Tibial nerve (tissue), 4 donors: ENCODE measurements around the gene HRH4. TPM values are rescaled to one million over a fixed set of nuclear protein-coding genes. Genes with fewer than 3 reads are reported as not detected.

ENCODE experiments used
- DNase-seq, 2 donors: peaks; one replicate each; pipeline ENCODE4 v3.0.0-alpha.2; 2019; ENCODE audit warnings: low spot score in 2 of 2
- H3K27ac ChIP-seq, 4 donors: fragments of 200-600 bp; sonication (generic) in 3 of 4; one replicate each; pipeline ENCODE4 v1.5.1; 2017 to 2019; ENCODE audit warnings: mild to moderate bottlenecking in 1 of 4
- H3K27me3 ChIP-seq, 2 donors: fragments of 200-600 bp; sonication (generic) in 1 of 2; one replicate each; pipeline versions ENCODE4 v1.5.1 to v1.6.0; 2017 to 2019
- H3K36me3 ChIP-seq, 3 donors: fragments of 200-600 bp; sonication (generic); one replicate each; pipeline ENCODE4 v1.5.1; 2018 to 2019
- H3K4me1 ChIP-seq, 4 donors: fragments of 200-600 bp; sonication (generic) in 3 of 4; one replicate each; pipeline ENCODE4 v1.5.1; 2017 to 2019
- H3K4me3 ChIP-seq, 4 donors: fragments of 200-600 bp; sonication (generic) in 3 of 4; one replicate each; pipeline ENCODE4 v1.5.1; 2017 to 2019; ENCODE audit warnings: mild to moderate bottlenecking in 1 of 4, moderate library complexity in 1 of 4
- H3K9me3 ChIP-seq, 4 donors: fragments of 200-600 bp; sonication (generic) in 3 of 4; one replicate each; pipeline ENCODE4 v1.5.1; 2017 to 2019
- EP300 ChIP-seq, 2 donors: sonication (generic); formaldehyde crosslinking; IDR thresholded peaks; one replicate each; pipeline ENCODE4 v1.6.1; 2017; ENCODE audit warnings: antibody characterized with exemption in 2 of 2, mild to moderate bottlenecking in 1 of 2
- POLR2A ChIP-seq, 2 donors: fragments of 450-650 bp; IDR thresholded peaks; one replicate each; pipeline ENCODE4 v1.6.1; 2017; ENCODE audit warnings: antibody characterized with exemption in 2 of 2, mild to moderate bottlenecking in 2 of 2, moderate library complexity in 2 of 2
- WGBS, 2 donors: methylation state at CpG; one replicate each; pipeline ENCODE4 v1.1.5; 2018; 5-methylcytosine and 5-hydroxymethylcytosine counted together
- total RNA-seq, 4 donors: library from RNA; depleted of rRNA; stranded (reverse); fragments of >200 nt; gene quantifications; one replicate each; pipeline ENCODE4 v1.1.0, GENCODE V29; 2016
- TF ChIP-seq, protein P1 (sequence below), 5 experiments: fragments of 200-600 bp in 3 of 5; fragments of 450-650 bp in 2 of 5; sonication (generic) in 3 of 5; IDR thresholded peaks; one replicate each; pipeline ENCODE4 v1.5.1; 2016 to 2019; ENCODE audit warnings: antibody characterized with exemption in 5 of 5, mild to moderate bottlenecking in 3 of 5, moderate library complexity in 2 of 5

Gene HRH4
- total RNA-seq, 4 donors from 2014 or later, result 0.60 TPM; not detected in 3

DNA sequence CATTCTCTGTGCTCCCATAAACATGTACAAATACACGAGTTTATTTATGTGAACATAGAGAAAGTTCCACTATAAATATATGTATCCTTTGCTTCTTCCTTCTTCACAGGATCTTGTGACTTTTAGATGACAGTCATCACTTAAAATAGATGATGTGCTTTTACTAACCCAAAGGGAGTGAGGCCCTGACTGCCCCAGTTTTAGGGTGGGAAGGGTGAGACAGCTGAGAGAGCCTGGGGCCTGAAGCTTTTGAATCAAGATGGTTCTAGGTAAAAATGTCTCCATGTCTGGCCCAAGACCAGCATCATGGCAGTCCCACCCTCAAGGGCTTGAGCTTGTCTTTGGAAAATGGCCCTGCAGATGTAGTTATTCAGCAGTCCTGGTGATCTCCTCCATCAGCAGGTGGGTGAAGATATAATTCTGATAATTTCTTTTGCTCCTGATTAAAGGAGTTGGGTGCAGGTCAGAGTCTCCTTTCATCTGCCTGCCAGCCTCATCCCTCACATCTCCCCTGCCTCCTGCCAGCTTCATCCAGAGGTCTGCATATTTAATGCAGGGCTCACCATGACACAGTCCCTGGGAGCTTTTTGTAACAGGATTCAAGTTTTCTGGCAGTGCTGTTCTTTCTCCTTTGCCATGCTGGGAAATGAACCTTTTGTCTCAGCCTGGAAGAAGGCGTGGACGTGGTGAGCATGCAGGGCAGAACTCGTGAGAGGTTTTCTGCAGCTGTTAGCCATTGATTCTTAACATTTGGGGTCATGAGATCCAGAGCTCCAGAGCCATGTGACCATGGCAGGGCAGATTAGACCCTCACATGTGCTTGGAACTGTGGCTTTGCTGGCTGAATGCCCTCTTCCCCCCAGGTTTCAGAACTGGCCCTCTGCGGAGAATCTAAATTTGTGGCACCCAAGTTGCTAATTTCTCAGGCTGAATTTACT lies 2.7 kb downstream of the HRH4 start:
- DNase-seq, result no peak
- H3K36me3 ChIP-seq, result peaks cover 0 to 8% (median 0%) of the 10 kb centered on the region in 3 donors
- no peak overlapping the region for H3K4me3 ChIP-seq
- H3K27ac ChIP-seq, result no peak overlapping the region
- TF ChIP-seq, protein P1, sequence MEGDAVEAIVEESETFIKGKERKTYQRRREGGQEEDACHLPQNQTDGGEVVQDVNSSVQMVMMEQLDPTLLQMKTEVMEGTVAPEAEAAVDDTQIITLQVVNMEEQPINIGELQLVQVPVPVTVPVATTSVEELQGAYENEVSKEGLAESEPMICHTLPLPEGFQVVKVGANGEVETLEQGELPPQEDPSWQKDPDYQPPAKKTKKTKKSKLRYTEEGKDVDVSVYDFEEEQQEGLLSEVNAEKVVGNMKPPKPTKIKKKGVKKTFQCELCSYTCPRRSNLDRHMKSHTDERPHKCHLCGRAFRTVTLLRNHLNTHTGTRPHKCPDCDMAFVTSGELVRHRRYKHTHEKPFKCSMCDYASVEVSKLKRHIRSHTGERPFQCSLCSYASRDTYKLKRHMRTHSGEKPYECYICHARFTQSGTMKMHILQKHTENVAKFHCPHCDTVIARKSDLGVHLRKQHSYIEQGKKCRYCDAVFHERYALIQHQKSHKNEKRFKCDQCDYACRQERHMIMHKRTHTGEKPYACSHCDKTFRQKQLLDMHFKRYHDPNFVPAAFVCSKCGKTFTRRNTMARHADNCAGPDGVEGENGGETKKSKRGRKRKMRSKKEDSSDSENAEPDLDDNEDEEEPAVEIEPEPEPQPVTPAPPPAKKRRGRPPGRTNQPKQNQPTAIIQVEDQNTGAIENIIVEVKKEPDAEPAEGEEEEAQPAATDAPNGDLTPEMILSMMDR (IDR thresholded peaks at IDR 0.05), result no peak
- TF ChIP-seq POLR2A (IDR thresholded peaks at IDR 0.05), result no peak
- no peak for TF ChIP-seq EP300 (IDR thresholded peaks at IDR 0.05)
- H3K9me3 ChIP-seq, result no peaks in the 10 kb centered on the region
- H3K4me1 ChIP-seq, result no peaks in the 10 kb centered on the region
- WGBS, 2 donors, result 72 to 75% methylated on average over 5 of the region's 5 CpGs
- H3K27me3 ChIP-seq, result no peaks in the 10 kb centered on the region

DNA sequence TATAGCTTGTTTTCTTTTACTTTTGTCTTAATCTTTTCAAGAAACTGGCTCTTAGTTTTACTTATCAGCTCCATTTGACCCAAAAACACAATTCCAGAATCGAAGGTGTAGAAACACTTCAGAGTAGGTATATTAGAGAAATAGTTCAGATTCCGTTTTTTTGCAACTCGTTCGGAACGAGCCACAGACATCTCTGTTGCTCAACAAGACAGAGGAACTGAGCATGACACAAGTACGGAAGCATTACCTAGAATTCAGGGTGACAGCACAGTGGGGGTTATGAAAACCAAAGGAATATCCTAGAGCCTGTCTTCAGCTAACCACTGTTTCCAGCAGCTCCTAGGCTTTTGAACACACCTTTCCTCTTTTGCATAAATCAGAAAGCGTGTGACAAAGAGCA lies 5.0 kb downstream of the HRH4 start:
- TF ChIP-seq EP300 (IDR thresholded peaks at IDR 0.05) (no peak), POLR2A (IDR thresholded peaks at IDR 0.05) (no peak)
- TF ChIP-seq, protein P1 (IDR thresholded peaks at IDR 0.05), result no peak
- 86 to 92% methylated on average over 7 of the region's 7 CpGs for WGBS, 2 donors
- no peaks in the 10 kb centered on the region for H3K4me1 ChIP-seq

DNA sequence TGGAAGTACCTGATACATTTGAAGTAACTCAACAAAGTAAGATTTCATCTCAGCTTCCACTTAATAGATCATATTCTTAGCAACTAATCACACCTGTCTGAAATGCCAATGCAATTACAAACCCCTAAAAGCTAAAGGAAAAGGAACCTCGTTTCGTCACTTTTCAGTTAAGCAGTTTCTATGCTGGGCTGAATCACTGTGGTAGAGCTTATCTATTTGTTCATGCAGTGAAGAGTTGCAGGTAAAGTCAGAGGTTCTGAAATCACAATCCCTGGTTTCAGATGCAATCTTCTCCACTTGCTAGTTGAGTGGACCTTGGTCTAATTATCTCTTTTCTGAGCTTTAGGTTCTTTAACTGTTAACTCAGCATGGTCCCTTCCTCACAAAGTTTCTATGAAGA lies 6.3 kb downstream of the HRH4 start:
- H3K27ac ChIP-seq, result no peak overlapping the region
- 81 to 96% methylated on average over 2 of the region's 2 CpGs for WGBS, 2 donors
- H3K9me3 ChIP-seq, result no peaks in the 10 kb centered on the region
- no peak overlapping the region for H3K4me3 ChIP-seq
- H3K4me1 ChIP-seq, result no peaks in the 10 kb centered on the region
- H3K36me3 ChIP-seq, result no peaks in the 10 kb centered on the region
- H3K27me3 ChIP-seq, result no peaks in the 10 kb centered on the region
- TF ChIP-seq POLR2A (IDR thresholded peaks at IDR 0.05) (no peak), EP300 (IDR thresholded peaks at IDR 0.05) (no peak)
- TF ChIP-seq, protein P1 (IDR thresholded peaks at IDR 0.05), result no peak
- DNase-seq, result no peak

More for the DNA sequence above, 5.0 kb downstream of the HRH4 start:
- Histone ChIP-seq H3K27me3 (no peaks in the 10 kb centered on the region), H3K36me3 (no peaks in the 10 kb centered on the region), H3K4me3 (no peak overlapping the region), H3K9me3 (no peaks in the 10 kb centered on the region), H3K27ac (no peak overlapping the region)
- no peak for DNase-seq

DNA sequence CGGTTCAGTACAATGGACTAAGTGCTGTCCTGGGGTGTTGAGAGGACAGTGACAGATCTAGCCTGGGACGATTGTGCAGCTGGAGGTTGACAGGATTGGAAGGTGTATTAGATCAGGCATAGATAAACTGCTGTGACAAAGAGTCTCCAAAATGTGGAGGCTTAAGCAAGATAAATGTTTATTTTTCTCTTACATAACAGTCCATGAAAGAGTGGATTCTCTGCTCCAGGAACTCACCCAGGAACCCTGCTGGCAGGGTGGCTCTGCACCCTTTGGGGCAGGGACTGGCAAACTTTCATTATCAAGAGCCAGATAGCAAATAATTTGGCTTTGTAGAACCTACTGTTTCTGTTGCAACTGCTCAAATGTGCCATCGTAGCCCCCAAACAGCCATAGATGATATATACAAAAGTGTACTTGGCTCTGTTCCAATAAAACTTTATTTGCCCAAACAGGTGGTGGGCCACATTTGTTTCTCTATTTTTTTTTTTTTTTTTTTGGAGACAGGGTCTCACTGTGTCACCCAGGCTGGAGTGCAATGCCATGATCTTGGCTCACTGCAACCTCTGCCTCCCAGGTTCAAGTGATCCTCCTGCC lies 9.7 kb downstream of the HRH4 start:
- TF ChIP-seq POLR2A (IDR thresholded peaks at IDR 0.05) (no peak), EP300 (IDR thresholded peaks at IDR 0.05) (no peak)
- TF ChIP-seq, protein P1 (IDR thresholded peaks at IDR 0.05), result no peak
- 78 to 87% methylated on average over 3 of the region's 3 CpGs for WGBS, 2 donors
- no peaks in the 10 kb centered on the region for H3K9me3 ChIP-seq

DNA sequence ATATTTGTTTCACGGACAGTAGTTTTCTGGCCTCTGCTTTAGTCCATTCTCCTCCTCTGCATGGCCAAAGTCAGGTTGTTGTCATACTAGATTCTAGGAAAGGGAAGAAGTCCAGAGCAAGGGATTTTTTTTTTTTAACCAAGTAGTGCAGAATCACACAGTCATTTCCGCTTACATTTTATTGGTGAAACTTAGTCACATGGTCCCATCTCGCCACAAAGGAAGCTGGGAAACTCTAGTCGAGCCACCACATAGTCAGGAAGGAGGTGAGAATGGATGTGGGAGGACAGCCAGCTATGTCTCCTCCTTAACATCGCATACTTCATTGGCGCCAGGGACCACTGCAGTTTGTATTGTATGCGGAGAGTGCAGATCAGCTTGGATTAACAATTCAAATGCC lies 10.4 kb downstream of the HRH4 start:
- Histone ChIP-seq H3K27me3 (no peaks in the 10 kb centered on the region), H3K4me3 (no peak overlapping the region), H3K27ac (no peak overlapping the region), H3K9me3 (no peaks in the 10 kb centered on the region), H3K36me3 (no peaks in the 10 kb centered on the region), H3K4me1 (no peaks in the 10 kb centered on the region)
- no peak for DNase-seq
- 92 to 95% methylated on average over 7 of the region's 7 CpGs for WGBS, 2 donors
- TF ChIP-seq, protein P1 (IDR thresholded peaks at IDR 0.05), result no peak
- TF ChIP-seq POLR2A (IDR thresholded peaks at IDR 0.05) (no peak), EP300 (IDR thresholded peaks at IDR 0.05) (no peak)

More for the DNA sequence above, 9.7 kb downstream of the HRH4 start:
- no peaks in the 10 kb centered on the region for H3K36me3 ChIP-seq
- H3K4me1 ChIP-seq, result no peaks in the 10 kb centered on the region
- DNase-seq, result no peak
- H3K27ac ChIP-seq, result no peak overlapping the region
- no peak overlapping the region for H3K4me3 ChIP-seq
- H3K27me3 ChIP-seq, result no peaks in the 10 kb centered on the region
